ENCODE measurements around the gene SKOR1. TPM values are rescaled to one million over a fixed set of nuclear protein-coding genes. Genes with fewer than 3 reads are reported as not detected.

SKOR1 gene
- total and polyA plus RNA-seq, 10 of the 15 experiments (the other 5 are each of a cell fraction or from before 2014, with no cell fraction given) = 0.04 to 0.36 (median 0.10) TPM; not detected in 4

DNA sequence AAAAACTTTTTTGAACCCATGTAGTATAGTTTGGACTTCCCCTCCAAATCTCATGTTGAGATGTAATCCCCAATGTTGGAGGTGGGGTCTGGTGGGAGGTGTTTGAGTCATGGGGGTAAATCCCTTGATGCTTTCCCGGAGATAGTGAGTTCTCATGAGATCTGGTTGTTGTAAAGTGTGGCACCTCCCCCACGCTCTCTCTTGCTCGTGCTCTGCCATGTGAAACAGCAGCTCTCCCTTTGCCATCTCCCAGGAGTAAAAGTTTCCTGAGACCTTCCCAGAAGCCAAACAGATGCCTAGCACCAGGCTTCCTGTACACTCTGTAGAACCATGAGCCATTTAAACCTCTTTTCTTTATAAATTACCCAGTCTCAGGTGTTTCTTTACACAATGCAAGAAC is 30.5 kb downstream of the SKOR1 start:
- SMC1A ChIA-PET (ENCODE audit: uncharacterized antibody, unreplicated experiment) = interaction anchor here (1.3 to 5.4 kb wide), 3 partner anchors 15 to 335 kb away, joined by 3 to 29 read pairs (median 3); partner anchors contain the start of gene RNU6-1
- intact Hi-C loops (cut with micrococcal nuclease; ENCODE audit: unreplicated experiment) = no loop called here
- BruUV-seq (replicated peaks) = TSS peak; percentile 42
- Histone ChIP-seq H2AFZ (ENCODE audit: control insufficient read depth, low read depth, low read length) (peak overlapping the region; percentile 16), H3K4me1 (ENCODE audit: control insufficient read depth, insufficient read depth, low read length) (peaks cover 42% of the 10 kb centered on the region), H3K9ac (ENCODE audit: control insufficient read depth, insufficient read depth, low read length) (no peak overlapping the region), H4K20me1 (ENCODE audit: control insufficient read depth, insufficient read depth) (no peaks in the 10 kb centered on the region), H3K4me3 (no peak overlapping the region), H3K79me2 (ENCODE audit: control insufficient read depth, insufficient read depth, low read length) (no peaks in the 10 kb centered on the region), H3K27me3 (replicated peaks in 1 of 2; ENCODE audit: control insufficient read depth in 2 of 2, insufficient read depth in 2 of 2, low read length in 1 of 2) (no peaks in the 10 kb centered on the region), H3K9me3 (replicated peaks; ENCODE audit: control insufficient read depth, insufficient read depth, low read length) (no peaks in the 10 kb centered on the region), H3K4me2 (ENCODE audit: control insufficient read depth, insufficient read depth) (no peak overlapping the region), H3K27ac (ENCODE audit: control insufficient read depth, insufficient read depth) (peak overlapping the region; percentile 49), H3K36me3 (ENCODE audit: control insufficient read depth in 2 of 2, insufficient read depth in 2 of 2, low read length in 1 of 2) (no peaks in the 10 kb centered on the region)
- RAD21 ChIA-PET (ENCODE audit: unreplicated experiment) = interaction anchor here (0.9 to 4.5 kb wide), 5 partner anchors 15 to 299 kb away, joined by 3 to 28 read pairs (median 3); no protein-coding TSS in a partner anchor
- no peak for FAIRE-seq
- ATAC-seq = peak; percentile 63
- in situ Hi-C loops (cut with MboI) = no loop called here
- CTCF ChIA-PET = interaction anchor here (1.0 kb wide), 1 partner anchor 9 kb away, joined by 3 read pairs; no protein-coding TSS in a partner anchor
- POLR2A ChIA-PET = interaction anchor here (0.6 kb wide), 1 partner anchor 772 kb away, joined by 5 read pairs; no protein-coding TSS in a partner anchor
- peak; percentile 63 for DNase-seq (ENCODE audit: low read depth, low spot score)
- 0% methylated on average over 3 of the region's 3 CpGs for WGBS (ENCODE audit: insufficient coverage, insufficient replicate concordance, low lambda C conversion rate, missing lambda C conversion rate)
- TF ChIP-seq, protein P1, sequence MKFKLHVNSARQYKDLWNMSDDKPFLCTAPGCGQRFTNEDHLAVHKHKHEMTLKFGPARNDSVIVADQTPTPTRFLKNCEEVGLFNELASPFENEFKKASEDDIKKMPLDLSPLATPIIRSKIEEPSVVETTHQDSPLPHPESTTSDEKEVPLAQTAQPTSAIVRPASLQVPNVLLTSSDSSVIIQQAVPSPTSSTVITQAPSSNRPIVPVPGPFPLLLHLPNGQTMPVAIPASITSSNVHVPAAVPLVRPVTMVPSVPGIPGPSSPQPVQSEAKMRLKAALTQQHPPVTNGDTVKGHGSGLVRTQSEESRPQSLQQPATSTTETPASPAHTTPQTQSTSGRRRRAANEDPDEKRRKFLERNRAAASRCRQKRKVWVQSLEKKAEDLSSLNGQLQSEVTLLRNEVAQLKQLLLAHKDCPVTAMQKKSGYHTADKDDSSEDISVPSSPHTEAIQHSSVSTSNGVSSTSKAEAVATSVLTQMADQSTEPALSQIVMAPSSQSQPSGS (IDR thresholded peaks at IDR 0.05; ENCODE audit: low read length) = 0 out of 2 replicates have a peak, but pooled peaks have one; percentile 40
- TF ChIP-seq ATF7 (IDR thresholded peaks at IDR 0.05; ENCODE audit: low read depth) (0 out of 2 replicates have a peak, but pooled peaks have one; percentile 24), GATAD2B (conservative IDR thresholded peaks at IDR 0.05; ENCODE audit: low read depth) (peak; percentile 73), BCLAF1 (IDR thresholded peaks at IDR 0.05) (no peak), ZNF622 (IDR thresholded peaks at IDR 0.05) (no peak), IKZF1 (conservative IDR thresholded peaks at IDR 0.05) (peak; percentile 46; the same call in 1 of the 2 replicates), PAX5 (IDR thresholded peaks at IDR 0.05; ENCODE audit: borderline replicate concordance, low read depth, low read length) (peak; percentile 57; the same call in 1 of the 2 replicates), EED (IDR thresholded peaks at IDR 0.05; ENCODE audit: low read depth) (0 out of 2 replicates have a peak, but pooled peaks have one; percentile 43), ATF3 (IDR thresholded peaks at IDR 0.05; ENCODE audit: borderline replicate concordance, extremely low read depth, low read depth, low read length) (no peak), TCF12 (IDR thresholded peaks at IDR 0.05; ENCODE audit: low read depth, low read length) (peak; percentile 63; the same call in 1 of the 2 replicates), IKZF2 (IDR thresholded peaks at IDR 0.05) (peak in 1 of 2 experiments; percentile 37; a peak in 1 of 4 replicates)
- TF ChIP-seq, protein P2, sequence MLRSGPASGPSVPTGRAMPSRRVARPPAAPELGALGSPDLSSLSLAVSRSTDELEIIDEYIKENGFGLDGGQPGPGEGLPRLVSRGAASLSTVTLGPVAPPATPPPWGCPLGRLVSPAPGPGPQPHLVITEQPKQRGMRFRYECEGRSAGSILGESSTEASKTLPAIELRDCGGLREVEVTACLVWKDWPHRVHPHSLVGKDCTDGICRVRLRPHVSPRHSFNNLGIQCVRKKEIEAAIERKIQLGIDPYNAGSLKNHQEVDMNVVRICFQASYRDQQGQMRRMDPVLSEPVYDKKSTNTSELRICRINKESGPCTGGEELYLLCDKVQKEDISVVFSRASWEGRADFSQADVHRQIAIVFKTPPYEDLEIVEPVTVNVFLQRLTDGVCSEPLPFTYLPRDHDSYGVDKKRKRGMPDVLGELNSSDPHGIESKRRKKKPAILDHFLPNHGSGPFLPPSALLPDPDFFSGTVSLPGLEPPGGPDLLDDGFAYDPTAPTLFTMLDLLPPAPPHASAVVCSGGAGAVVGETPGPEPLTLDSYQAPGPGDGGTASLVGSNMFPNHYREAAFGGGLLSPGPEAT (IDR thresholded peaks at IDR 0.05; ENCODE audit: low read depth) = peak; percentile 50; the same call in 1 of the 2 replicates

Data from GM12878 (cell line).